ENCODE measurements around the gene PRR20D. TPM values are rescaled to one million over a fixed set of nuclear protein-coding genes. Genes with fewer than 3 reads are reported as not detected.
"Not testable (repeated sequence)": the region's sequence is repeated elsewhere in the genome, so short reads cannot be mapped to it uniquely, and the experiment has no call there.

PRR20D gene
- total RNA-seq, 4 donors from 2014 or later: not detected

GRCh38 chr13:57166897-57167296 lies 6.5 kb downstream of the PRR20D start, which contains the start of gene PRR20E:
Gene PRR20E (plus strand): TSS chr13:57167197. CDS start chr13:57167584, 387 bp downstream.
- DNase-seq (ENCODE audit: low spot score); ATAC-seq (ENCODE audit: low FRiP score): not testable (repeated sequence)

- ATAC-seq (ENCODE audit: low FRiP score): no peak
- TF ChIP-seq, protein P1, sequence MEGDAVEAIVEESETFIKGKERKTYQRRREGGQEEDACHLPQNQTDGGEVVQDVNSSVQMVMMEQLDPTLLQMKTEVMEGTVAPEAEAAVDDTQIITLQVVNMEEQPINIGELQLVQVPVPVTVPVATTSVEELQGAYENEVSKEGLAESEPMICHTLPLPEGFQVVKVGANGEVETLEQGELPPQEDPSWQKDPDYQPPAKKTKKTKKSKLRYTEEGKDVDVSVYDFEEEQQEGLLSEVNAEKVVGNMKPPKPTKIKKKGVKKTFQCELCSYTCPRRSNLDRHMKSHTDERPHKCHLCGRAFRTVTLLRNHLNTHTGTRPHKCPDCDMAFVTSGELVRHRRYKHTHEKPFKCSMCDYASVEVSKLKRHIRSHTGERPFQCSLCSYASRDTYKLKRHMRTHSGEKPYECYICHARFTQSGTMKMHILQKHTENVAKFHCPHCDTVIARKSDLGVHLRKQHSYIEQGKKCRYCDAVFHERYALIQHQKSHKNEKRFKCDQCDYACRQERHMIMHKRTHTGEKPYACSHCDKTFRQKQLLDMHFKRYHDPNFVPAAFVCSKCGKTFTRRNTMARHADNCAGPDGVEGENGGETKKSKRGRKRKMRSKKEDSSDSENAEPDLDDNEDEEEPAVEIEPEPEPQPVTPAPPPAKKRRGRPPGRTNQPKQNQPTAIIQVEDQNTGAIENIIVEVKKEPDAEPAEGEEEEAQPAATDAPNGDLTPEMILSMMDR (IDR thresholded peaks at IDR 0.05): no peak
- DNase-seq (ENCODE audit: low spot score): no peak
Measured at GRCh38 chr13:57191667-57192066, 31.2 kb downstream of the PRR20D start.

GRCh38 chr13:57212989-57213388 lies 52.6 kb downstream of the PRR20D start:
- DNase-seq (ENCODE audit: low spot score): no peak
- no peak for ATAC-seq (ENCODE audit: low FRiP score)
- TF ChIP-seq, protein P1 (IDR thresholded peaks at IDR 0.05): no peak

Small RNA genes lying within 50 kb of the gene (small RNA-seq; reads per million reads assigned to genes)
- not detected for gene PRR20FP

Other genes starting within 250 kb of the PRR20D start
- gene PRR20A, start 19.7 kb upstream of the PRR20D start, total RNA-seq: not detected
- gene PRR20B, start 13.1 kb upstream of the PRR20D start, total RNA-seq: not detected
- gene PRR20C, start 6.6 kb upstream of the PRR20D start, total RNA-seq: not detected
- gene PRR20E, start 6.6 kb downstream of the PRR20D start, total RNA-seq: not detected

Measured in omental fat pad (tissue), 4 donors.